Vagina (tissue), 2 donors: ENCODE data around the gene PTPN4. TPM values are rescaled to one million over a fixed set of nuclear protein-coding genes. Genes with fewer than 3 reads are reported as not detected.

Source experiments
- DNase-seq, 2 donors: peaks; one replicate each; pipeline ENCODE4 v3.0.0-alpha.2; 2017; ENCODE audit errors: extremely low spot score in 2 of 2
- H3K27ac ChIP-seq: fragments of 200-600 bp; sonication (generic); one replicate; pipeline ENCODE4 v1.5.1; 2019
- H3K27me3 ChIP-seq: fragments of 200-600 bp; sonication (generic); one replicate; pipeline ENCODE4 v1.5.1; 2019
- H3K36me3 ChIP-seq, 2 donors: fragments of 200-600 bp; sonication (generic); one replicate each; pipeline ENCODE4 v1.5.1; 2017 to 2019
- H3K4me1 ChIP-seq: fragments of 200-600 bp; sonication (generic); one replicate; pipeline ENCODE4 v1.5.1; 2019
- H3K4me3 ChIP-seq, 2 donors: fragments of 200-600 bp; sonication (generic); 1 replicate in 1 of 2; 2 replicates in 1 of 2; pipeline ENCODE4 v1.5.1; 2016 to 2019
- H3K9me3 ChIP-seq: fragments of 200-600 bp; sonication (generic); one replicate; pipeline ENCODE4 v1.5.1; 2019
- POLR2A ChIP-seq, 2 donors: fragments of 450-650 bp; IDR thresholded peaks; one replicate each; pipeline ENCODE4 v1.6.1; 2017; ENCODE audit warnings: antibody characterized with exemption in 2 of 2, mild to moderate bottlenecking in 2 of 2, moderate library complexity in 2 of 2
- POLR2AphosphoS5 ChIP-seq, 2 donors: sonication (generic); formaldehyde crosslinking; IDR thresholded peaks; one replicate each; pipeline ENCODE4 v1.9.0; 2017; ENCODE audit warnings: antibody characterized with exemption in 2 of 2, mild to moderate bottlenecking in 2 of 2, low read depth in 1 of 2; ENCODE audit not compliant: insufficient read depth in 1 of 2
- intact Hi-C: fragments of 100-400 bp; cut with DNase I; formaldehyde crosslinking; loops from one replicate; pipeline ENCODE4 v1.15.1; 2023
- total RNA-seq: library from RNA; depleted of rRNA; stranded (reverse); fragments of >200 nt; gene quantifications from one replicate; pipeline ENCODE4 v1.2.3, GENCODE V29; 2016
- TF ChIP-seq, protein P1 (sequence below), 3 experiments: fragments of 450-650 bp in 2 of 3; fragments of 200-600 bp in 1 of 3; sonication (generic) in 1 of 3; IDR thresholded peaks; one replicate each; pipeline ENCODE4 v1.5.1; 2017 to 2019; ENCODE audit warnings: antibody characterized with exemption in 3 of 3, mild to moderate bottlenecking in 2 of 3, moderate library complexity in 2 of 3

The PTPN4 gene
- total RNA-seq, 1 donor from 2014 or later: 31.7 TPM

DNA sequence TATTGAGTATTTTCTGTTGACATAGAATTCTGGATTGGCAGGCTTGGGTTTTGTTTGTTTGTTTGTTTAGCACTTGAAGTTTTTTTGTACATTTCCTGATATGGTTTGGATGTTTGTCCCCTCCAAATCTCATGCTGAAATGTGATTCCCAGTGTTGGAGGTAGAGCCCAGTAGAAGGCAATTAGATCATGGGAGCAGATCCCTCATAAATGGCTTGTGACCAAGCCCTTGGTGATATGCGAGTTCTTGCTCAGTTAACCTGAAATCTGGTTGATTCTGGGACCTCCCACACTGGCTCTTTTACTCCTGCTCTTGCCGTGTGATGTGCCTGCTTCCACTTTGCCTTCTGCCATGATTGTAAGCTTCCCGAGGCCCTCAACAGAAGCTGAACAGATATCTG is 98.0 kb downstream of the PTPN4 start:
- TF ChIP-seq POLR2AphosphoS5 (IDR thresholded peaks at IDR 0.05; ENCODE audit: insufficient read depth in 1 of 2, low read depth in 1 of 2): no peak
- TF ChIP-seq POLR2A (IDR thresholded peaks at IDR 0.05): no peak
- TF ChIP-seq, protein P1, sequence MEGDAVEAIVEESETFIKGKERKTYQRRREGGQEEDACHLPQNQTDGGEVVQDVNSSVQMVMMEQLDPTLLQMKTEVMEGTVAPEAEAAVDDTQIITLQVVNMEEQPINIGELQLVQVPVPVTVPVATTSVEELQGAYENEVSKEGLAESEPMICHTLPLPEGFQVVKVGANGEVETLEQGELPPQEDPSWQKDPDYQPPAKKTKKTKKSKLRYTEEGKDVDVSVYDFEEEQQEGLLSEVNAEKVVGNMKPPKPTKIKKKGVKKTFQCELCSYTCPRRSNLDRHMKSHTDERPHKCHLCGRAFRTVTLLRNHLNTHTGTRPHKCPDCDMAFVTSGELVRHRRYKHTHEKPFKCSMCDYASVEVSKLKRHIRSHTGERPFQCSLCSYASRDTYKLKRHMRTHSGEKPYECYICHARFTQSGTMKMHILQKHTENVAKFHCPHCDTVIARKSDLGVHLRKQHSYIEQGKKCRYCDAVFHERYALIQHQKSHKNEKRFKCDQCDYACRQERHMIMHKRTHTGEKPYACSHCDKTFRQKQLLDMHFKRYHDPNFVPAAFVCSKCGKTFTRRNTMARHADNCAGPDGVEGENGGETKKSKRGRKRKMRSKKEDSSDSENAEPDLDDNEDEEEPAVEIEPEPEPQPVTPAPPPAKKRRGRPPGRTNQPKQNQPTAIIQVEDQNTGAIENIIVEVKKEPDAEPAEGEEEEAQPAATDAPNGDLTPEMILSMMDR (IDR thresholded peaks at IDR 0.05): no peak
- H3K4me1 ChIP-seq: peaks cover 19% of the 10 kb centered on the region
- intact Hi-C loops: no loop called here
- H3K9me3 ChIP-seq: no peaks in the 10 kb centered on the region
- H3K4me3 ChIP-seq: no peak overlapping the region
- no peak overlapping the region for H3K27ac ChIP-seq
- DNase-seq: no peak
- H3K27me3 ChIP-seq: no peaks in the 10 kb centered on the region
- H3K36me3 ChIP-seq: no peaks in the 10 kb centered on the region

DNA sequence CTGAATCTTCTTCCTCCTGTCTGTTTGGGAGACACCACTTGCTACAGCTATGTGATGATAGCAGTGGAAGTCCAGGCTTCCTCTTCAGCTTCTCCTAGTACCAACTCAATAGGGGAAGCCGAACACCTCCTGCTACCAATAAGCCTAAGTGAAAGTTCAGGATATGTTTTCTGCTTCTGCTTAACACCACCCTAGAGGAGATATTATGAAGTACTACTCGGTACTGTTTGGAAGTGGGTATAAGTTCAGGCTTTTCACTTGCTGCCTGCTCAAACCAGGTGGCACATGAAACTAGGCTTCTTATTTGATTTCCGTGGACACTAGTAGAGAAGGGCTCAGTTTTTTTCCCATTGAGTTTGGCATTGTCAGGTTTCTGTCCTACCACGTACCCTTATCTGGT is 99.8 kb downstream of the PTPN4 start:
- Histone ChIP-seq H3K27ac (no peak overlapping the region), H3K4me1 (peaks cover 19% of the 10 kb centered on the region), H3K9me3 (no peaks in the 10 kb centered on the region), H3K4me3 (no peak overlapping the region), H3K27me3 (no peaks in the 10 kb centered on the region), H3K36me3 (no peaks in the 10 kb centered on the region)
- intact Hi-C loops: no loop called here
- TF ChIP-seq POLR2AphosphoS5 (IDR thresholded peaks at IDR 0.05; ENCODE audit: insufficient read depth in 1 of 2, low read depth in 1 of 2) (no peak), POLR2A (IDR thresholded peaks at IDR 0.05) (no peak)
- TF ChIP-seq, protein P1 (IDR thresholded peaks at IDR 0.05): no peak
- no peak for DNase-seq

DNA sequence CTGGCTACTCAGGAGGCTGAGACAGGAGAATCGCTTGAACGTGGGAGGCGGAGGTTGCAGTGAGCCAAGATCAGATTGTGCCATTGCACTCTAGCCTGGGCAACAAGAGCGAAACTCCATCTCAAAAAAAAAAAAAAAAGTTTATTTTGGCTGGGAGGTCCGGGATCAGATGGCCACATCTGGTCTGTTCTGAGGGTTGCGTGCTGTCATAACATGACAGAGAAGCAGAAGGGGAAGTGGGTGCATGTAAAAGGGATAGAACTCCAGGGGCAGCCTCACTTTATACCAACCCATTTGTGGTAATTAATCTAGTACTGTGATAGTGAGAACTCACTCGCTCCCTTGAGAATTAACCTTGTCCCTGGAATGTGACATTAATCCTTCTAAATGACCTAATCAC is 101.2 kb downstream of the PTPN4 start:
- H3K9me3 ChIP-seq: no peaks in the 10 kb centered on the region
- H3K27me3 ChIP-seq: no peaks in the 10 kb centered on the region
- DNase-seq: no peak
- TF ChIP-seq POLR2AphosphoS5 (IDR thresholded peaks at IDR 0.05; ENCODE audit: insufficient read depth in 1 of 2, low read depth in 1 of 2): no peak
- TF ChIP-seq POLR2A (IDR thresholded peaks at IDR 0.05): no peak
- H3K36me3 ChIP-seq: no peaks in the 10 kb centered on the region
- H3K4me3 ChIP-seq: no peak overlapping the region
- H3K4me1 ChIP-seq: peaks cover 19% of the 10 kb centered on the region
- intact Hi-C loops: no loop called here
- H3K27ac ChIP-seq: no peak overlapping the region

DNA sequence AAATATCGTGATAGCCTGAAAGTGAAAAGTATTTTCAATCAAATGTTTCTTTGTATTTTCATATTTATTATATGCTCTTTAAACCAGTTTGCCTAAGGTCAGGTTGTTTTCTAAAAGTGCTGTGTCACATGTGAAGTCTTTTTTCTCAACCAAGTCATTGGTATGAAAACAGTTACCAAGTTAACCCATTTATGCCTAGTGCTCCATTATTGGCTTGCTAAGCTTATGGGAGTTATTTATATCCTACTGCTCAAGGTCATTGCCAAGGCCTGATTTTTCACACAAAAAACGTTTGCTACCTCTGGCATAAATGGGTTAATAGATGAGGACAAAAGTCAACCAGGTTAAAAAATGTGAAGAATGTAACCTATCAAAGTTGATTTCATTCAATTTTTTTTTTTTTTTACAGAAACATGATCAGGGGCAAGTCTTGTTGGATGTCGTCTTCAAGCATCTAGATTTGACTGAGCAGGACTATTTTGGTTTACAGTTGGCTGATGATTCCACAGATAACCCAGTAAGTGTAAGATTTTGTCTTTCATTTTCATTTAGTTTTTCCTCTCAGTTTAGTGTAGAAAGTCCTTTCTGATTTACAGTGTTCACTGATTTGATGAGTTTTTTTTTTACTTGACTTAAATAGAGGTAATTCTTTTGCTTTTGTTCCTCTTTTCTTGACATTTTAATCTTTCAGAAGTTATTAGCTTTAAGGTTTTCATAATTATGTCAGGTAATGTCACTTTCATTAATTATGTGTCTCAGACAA is 102.6 kb downstream of the PTPN4 start:
- no peak for DNase-seq
- H3K4me1 ChIP-seq: peaks cover 13% of the 10 kb centered on the region
- intact Hi-C loops: no loop called here
- no peak overlapping the region for H3K27ac ChIP-seq
- no peak for TF ChIP-seq POLR2A (IDR thresholded peaks at IDR 0.05)
- TF ChIP-seq POLR2AphosphoS5 (IDR thresholded peaks at IDR 0.05; ENCODE audit: insufficient read depth in 1 of 2, low read depth in 1 of 2): no peak
- TF ChIP-seq, protein P1 (IDR thresholded peaks at IDR 0.05): no peak
- H3K9me3 ChIP-seq: no peaks in the 10 kb centered on the region
- H3K27me3 ChIP-seq: no peaks in the 10 kb centered on the region
- H3K4me3 ChIP-seq: no peak overlapping the region
- no peaks in the 10 kb centered on the region for H3K36me3 ChIP-seq

DNA sequence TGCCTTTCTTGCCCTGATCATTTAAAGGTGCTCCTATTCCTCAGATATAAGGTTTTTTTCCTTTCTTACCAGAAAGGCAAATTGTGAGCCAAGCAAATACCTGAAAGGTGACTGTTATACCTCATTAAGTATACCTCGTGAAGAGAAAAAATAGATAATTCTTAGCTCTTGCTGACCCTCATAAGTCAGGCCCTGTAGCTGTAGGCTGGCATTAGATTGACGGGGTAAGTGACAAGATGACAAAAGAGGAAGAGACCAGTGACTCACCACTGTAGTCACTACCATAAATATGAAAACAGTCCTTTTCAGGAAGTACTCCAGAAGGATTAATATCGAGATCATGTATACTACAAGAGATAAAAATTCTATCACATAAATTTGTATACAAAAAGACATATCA is 104.6 kb downstream of the PTPN4 start:
- Histone ChIP-seq H3K27ac (no peak overlapping the region), H3K27me3 (no peaks in the 10 kb centered on the region), H3K4me1 (peaks cover 8% of the 10 kb centered on the region), H3K36me3 (no peaks in the 10 kb centered on the region), H3K4me3 (no peak overlapping the region), H3K9me3 (no peaks in the 10 kb centered on the region)
- TF ChIP-seq POLR2AphosphoS5 (IDR thresholded peaks at IDR 0.05; ENCODE audit: insufficient read depth in 1 of 2, low read depth in 1 of 2) (no peak), POLR2A (IDR thresholded peaks at IDR 0.05) (no peak)
- TF ChIP-seq, protein P1 (IDR thresholded peaks at IDR 0.05): no peak
- intact Hi-C loops: no loop called here
- no peak for DNase-seq
